HCT116 (cell line): ENCODE results near the gene SF3B5.

Experiments
- CEBPB ChIP-seq: IDR thresholded peaks from 2 replicates; pipeline ENCODE4 v1.6.1; 2012; ENCODE audit warnings: low read depth
- EZH2 ChIP-seq: fragments of 200-600 bp; sonication (generic); IDR thresholded peaks from 2 replicates; pipeline ENCODE4 v1.6.1; 2017; ENCODE audit warnings: antibody characterized with exemption, mixed run types
- FOSL1 ChIP-seq: IDR thresholded peaks from 2 replicates; pipeline ENCODE4 v1.6.1; 2012; ENCODE audit warnings: low read depth
- JUND ChIP-seq: IDR thresholded peaks from 2 replicates; pipeline ENCODE4 v1.6.1; 2012
- POLR2A ChIP-seq: IDR thresholded peaks from 2 replicates; pipeline ENCODE4 v1.7.0; 2011; ENCODE audit warnings: borderline replicate concordance; ENCODE audit not compliant: insufficient read depth, insufficient read length; ENCODE audit errors: extremely low read depth
- POLR2AphosphoS5 ChIP-seq: IDR thresholded peaks from 2 replicates; pipeline ENCODE4 v1.6.1; 2011; ENCODE audit warnings: mild to moderate bottlenecking, low read depth, low read length, moderate library complexity
- SRF ChIP-seq: IDR thresholded peaks from 2 replicates; pipeline ENCODE4 v1.6.1; 2012; ENCODE audit warnings: low read depth
- TCF7L2 ChIP-seq: IDR thresholded peaks from 2 replicates; pipeline ENCODE4 v1.7.0; 2011; ENCODE audit warnings: borderline replicate concordance, inconsistent platforms; ENCODE audit not compliant: insufficient read depth, insufficient read length; ENCODE audit errors: extremely low read depth
- YY1 ChIP-seq: IDR thresholded peaks from 2 replicates; pipeline ENCODE4 v1.6.1; 2011; ENCODE audit warnings: low read length, low read depth, moderate library complexity, mild to moderate bottlenecking; ENCODE audit not compliant: insufficient replicate concordance; ENCODE audit errors: extremely low read depth
- ZBTB33 ChIP-seq: IDR thresholded peaks from 2 replicates; pipeline ENCODE4 v1.6.1; 2011; ENCODE audit warnings: mild to moderate bottlenecking, low read length, moderate library complexity; ENCODE audit not compliant: insufficient replicate concordance; ENCODE audit errors: extremely low read depth
- ZFX ChIP-seq: fragments of 450-650 bp; IDR thresholded peaks from 2 replicates; pipeline ENCODE4 v1.6.1; 2017
- ZNF274 ChIP-seq: fragments of 200-500 bp; sonication (Bioruptor generic); IDR thresholded peaks from 2 replicates; pipeline ENCODE4 v1.6.1; 2014; ENCODE audit warnings: mild to moderate bottlenecking, low read depth, low read length, inconsistent platforms
- TF ChIP-seq, protein P1 (sequence below), 3 experiments: fragments of 200-600 bp in 1 of 3; sonication (generic) in 1 of 3; IDR thresholded peaks in 2 of 3; conservative IDR thresholded peaks in 1 of 3; 2 replicates each; pipeline ENCODE4 v1.5.1; 2012 to 2017; ENCODE audit warnings: low read depth in 2 of 3, low read length in 2 of 3, antibody characterized with exemption in 1 of 3, borderline replicate concordance in 1 of 3, control low read depth in 1 of 3, mild to moderate bottlenecking in 1 of 3, mixed read lengths in 1 of 3, mixed run types in 1 of 3, moderate library complexity in 1 of 3; ENCODE audit not compliant: insufficient read depth in 1 of 3
- TF ChIP-seq, protein P2 (sequence below): IDR thresholded peaks from 2 replicates; pipeline ENCODE4 v1.6.1; 2012; ENCODE audit warnings: low read depth

GRCh38 chr6:144134176-144134575, 38.8 kb upstream of the SF3B5 start:
- TF ChIP-seq, protein P1, sequence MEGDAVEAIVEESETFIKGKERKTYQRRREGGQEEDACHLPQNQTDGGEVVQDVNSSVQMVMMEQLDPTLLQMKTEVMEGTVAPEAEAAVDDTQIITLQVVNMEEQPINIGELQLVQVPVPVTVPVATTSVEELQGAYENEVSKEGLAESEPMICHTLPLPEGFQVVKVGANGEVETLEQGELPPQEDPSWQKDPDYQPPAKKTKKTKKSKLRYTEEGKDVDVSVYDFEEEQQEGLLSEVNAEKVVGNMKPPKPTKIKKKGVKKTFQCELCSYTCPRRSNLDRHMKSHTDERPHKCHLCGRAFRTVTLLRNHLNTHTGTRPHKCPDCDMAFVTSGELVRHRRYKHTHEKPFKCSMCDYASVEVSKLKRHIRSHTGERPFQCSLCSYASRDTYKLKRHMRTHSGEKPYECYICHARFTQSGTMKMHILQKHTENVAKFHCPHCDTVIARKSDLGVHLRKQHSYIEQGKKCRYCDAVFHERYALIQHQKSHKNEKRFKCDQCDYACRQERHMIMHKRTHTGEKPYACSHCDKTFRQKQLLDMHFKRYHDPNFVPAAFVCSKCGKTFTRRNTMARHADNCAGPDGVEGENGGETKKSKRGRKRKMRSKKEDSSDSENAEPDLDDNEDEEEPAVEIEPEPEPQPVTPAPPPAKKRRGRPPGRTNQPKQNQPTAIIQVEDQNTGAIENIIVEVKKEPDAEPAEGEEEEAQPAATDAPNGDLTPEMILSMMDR (IDR thresholded peaks at IDR 0.05 in 2 of 3, conservative IDR thresholded peaks at IDR 0.05 in 1 of 3; ENCODE audit: borderline replicate concordance in 1 of 3, insufficient read depth in 1 of 3, low read depth in 2 of 3, low read length in 2 of 3): no peak
- TF ChIP-seq POLR2AphosphoS5: no peak
- no peak for TF ChIP-seq ZFX
- no peak for TF ChIP-seq POLR2A
- TF ChIP-seq FOSL1: no peak
- no peak for TF ChIP-seq TCF7L2
- no peak for TF ChIP-seq SRF
- no peak for TF ChIP-seq ZNF274
- no peak for TF ChIP-seq EZH2
- no peak for TF ChIP-seq ZBTB33
- no peak for TF ChIP-seq JUND
- TF ChIP-seq, protein P2, sequence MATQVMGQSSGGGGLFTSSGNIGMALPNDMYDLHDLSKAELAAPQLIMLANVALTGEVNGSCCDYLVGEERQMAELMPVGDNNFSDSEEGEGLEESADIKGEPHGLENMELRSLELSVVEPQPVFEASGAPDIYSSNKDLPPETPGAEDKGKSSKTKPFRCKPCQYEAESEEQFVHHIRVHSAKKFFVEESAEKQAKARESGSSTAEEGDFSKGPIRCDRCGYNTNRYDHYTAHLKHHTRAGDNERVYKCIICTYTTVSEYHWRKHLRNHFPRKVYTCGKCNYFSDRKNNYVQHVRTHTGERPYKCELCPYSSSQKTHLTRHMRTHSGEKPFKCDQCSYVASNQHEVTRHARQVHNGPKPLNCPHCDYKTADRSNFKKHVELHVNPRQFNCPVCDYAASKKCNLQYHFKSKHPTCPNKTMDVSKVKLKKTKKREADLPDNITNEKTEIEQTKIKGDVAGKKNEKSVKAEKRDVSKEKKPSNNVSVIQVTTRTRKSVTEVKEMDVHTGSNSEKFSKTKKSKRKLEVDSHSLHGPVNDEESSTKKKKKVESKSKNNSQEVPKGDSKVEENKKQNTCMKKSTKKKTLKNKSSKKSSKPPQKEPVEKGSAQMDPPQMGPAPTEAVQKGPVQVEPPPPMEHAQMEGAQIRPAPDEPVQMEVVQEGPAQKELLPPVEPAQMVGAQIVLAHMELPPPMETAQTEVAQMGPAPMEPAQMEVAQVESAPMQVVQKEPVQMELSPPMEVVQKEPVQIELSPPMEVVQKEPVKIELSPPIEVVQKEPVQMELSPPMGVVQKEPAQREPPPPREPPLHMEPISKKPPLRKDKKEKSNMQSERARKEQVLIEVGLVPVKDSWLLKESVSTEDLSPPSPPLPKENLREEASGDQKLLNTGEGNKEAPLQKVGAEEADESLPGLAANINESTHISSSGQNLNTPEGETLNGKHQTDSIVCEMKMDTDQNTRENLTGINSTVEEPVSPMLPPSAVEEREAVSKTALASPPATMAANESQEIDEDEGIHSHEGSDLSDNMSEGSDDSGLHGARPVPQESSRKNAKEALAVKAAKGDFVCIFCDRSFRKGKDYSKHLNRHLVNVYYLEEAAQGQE: no peak
- no peak for TF ChIP-seq YY1
- no peak for TF ChIP-seq CEBPB
